ENCODE data around the gene ZNF607. TPM values are rescaled to one million over a fixed set of nuclear protein-coding genes. Genes with fewer than 3 reads are reported as not detected.

ZNF607 gene
- polyA plus RNA-seq, 3 donors: 0.41 to 0.49 TPM; not detected in 1

- Mint-ChIP-seq H3K4me3 (peak overlapping the region; percentile 93 to 94), H3K36me3 (peaks cover 2 to 3% of the 10 kb centered on the region in 2 donors), H3K27ac (peak overlapping the region in 1 of 7 donors; percentile 66), H3K9me3 (peaks cover 5 to 38% (median 32%) of the 10 kb centered on the region in 7 donors), H3K4me1 (peaks cover 14% of the 10 kb centered on the region), H3K27me3 (ENCODE audit: low read depth in 3 of 3) (peaks cover 2 to 4% (median 2%) of the 10 kb centered on the region in 3 donors)
- H3K36me3 ChIP-seq (replicated peaks in 1 of 2; ENCODE audit: control insufficient read depth in 1 of 2, insufficient read depth in 2 of 2, low read length in 2 of 2): no peaks in the 10 kb centered on the region
- peaks cover 5% of the 10 kb centered on the region for H3K79me2 ChIP-seq (ENCODE audit: insufficient read depth, low read length)
- peak overlapping the region; percentile 86 for H2AFZ ChIP-seq (ENCODE audit: insufficient read depth, low read depth, low read length, poor library complexity, severe bottlenecking)
- H3K4me3 ChIP-seq (replicated peaks in 1 of 3; ENCODE audit: low read depth in 2 of 3, low read length in 3 of 3): peak overlapping the region; percentile 65 to 92 (median 73)
- H3K27me3 ChIP-seq (ENCODE audit: control insufficient read depth in 2 of 2, insufficient read depth in 2 of 2, low read length in 2 of 2): no peaks in the 10 kb centered on the region
- peaks cover 8 to 15% of the 10 kb centered on the region in 2 donors for H3K4me1 ChIP-seq (ENCODE audit: control insufficient read depth in 1 of 2, insufficient read depth in 2 of 2, low read length in 2 of 2)
- DNase-seq: no peak
- H3K9ac ChIP-seq (ENCODE audit: insufficient read depth, low read length, poor library complexity, severe bottlenecking): peak overlapping the region; percentile 79
- H3K27ac ChIP-seq (ENCODE audit: low read depth in 1 of 2, low read length in 2 of 2): peak overlapping the region in 1 of 2 donors; percentile 45
- TF ChIP-seq CTCF (IDR thresholded peaks at IDR 0.05): peak; percentile 16
- H3K4me2 ChIP-seq (replicated peaks; ENCODE audit: extremely low read depth, low read length, poor library complexity, severe bottlenecking): peak overlapping the region; percentile 87
- no peaks in the 10 kb centered on the region for H4K20me1 ChIP-seq (ENCODE audit: insufficient read depth, low read length)
- peaks cover 8 to 14% of the 10 kb centered on the region in 2 donors for H3K9me3 ChIP-seq (replicated peaks in 1 of 2; ENCODE audit: control insufficient read depth in 1 of 2, insufficient read depth in 1 of 2, low read length in 2 of 2)
- intact Hi-C loops (cut with micrococcal nuclease): no loop called here
- WGBS (ENCODE audit: insufficient coverage): 0% methylated on average over 1 of the region's 8 CpGs
Measured at GRCh38 chr19:37719927-37720265, 335 bp upstream of the ZNF607 start.

- H3K4me3 ChIP-seq (replicated peaks in 1 of 3; ENCODE audit: low read depth in 2 of 3, low read length in 3 of 3): peak overlapping the region in 1 of 3 experiments; percentile 92
Measured at GRCh38 chr19:37718304-37718703, 1.3 kb downstream of the ZNF607 start.

More at GRCh38 chr19:37718304-37718703, 1.3 kb downstream of the ZNF607 start:
- peaks cover 5% of the 10 kb centered on the region for H3K79me2 ChIP-seq (ENCODE audit: insufficient read depth, low read length)
- H3K9me3 ChIP-seq (replicated peaks in 1 of 2; ENCODE audit: control insufficient read depth in 1 of 2, insufficient read depth in 1 of 2, low read length in 2 of 2): peaks cover 24 to 25% of the 10 kb centered on the region in 2 donors
- peaks cover 8 to 15% of the 10 kb centered on the region in 2 donors for H3K4me1 ChIP-seq (ENCODE audit: control insufficient read depth in 1 of 2, insufficient read depth in 2 of 2, low read length in 2 of 2)
- H3K27me3 Mint-ChIP-seq (ENCODE audit: low read depth in 3 of 3): peaks cover 2% of the 10 kb centered on the region in 3 donors
- no peak overlapping the region for H2AFZ ChIP-seq (ENCODE audit: insufficient read depth, low read depth, low read length, poor library complexity, severe bottlenecking)
- H3K36me3 ChIP-seq (replicated peaks in 1 of 2; ENCODE audit: control insufficient read depth in 1 of 2, insufficient read depth in 2 of 2, low read length in 2 of 2): no peaks in the 10 kb centered on the region
- H3K27ac ChIP-seq (ENCODE audit: low read depth in 1 of 2, low read length in 2 of 2): no peak overlapping the region
- peaks cover 2 to 5% of the 10 kb centered on the region in 2 donors for H3K36me3 Mint-ChIP-seq
- WGBS (ENCODE audit: insufficient coverage): 90% methylated on average over 5 of the region's 10 CpGs
- peaks cover 14% of the 10 kb centered on the region for H3K4me1 Mint-ChIP-seq
- H3K27me3 ChIP-seq (ENCODE audit: control insufficient read depth in 2 of 2, insufficient read depth in 2 of 2, low read length in 2 of 2): no peaks in the 10 kb centered on the region
- H3K9ac ChIP-seq (ENCODE audit: insufficient read depth, low read length, poor library complexity, severe bottlenecking): no peak overlapping the region
- H3K4me3 Mint-ChIP-seq: no peak overlapping the region
- no peak for TF ChIP-seq CTCF (IDR thresholded peaks at IDR 0.05)
- H4K20me1 ChIP-seq (ENCODE audit: insufficient read depth, low read length): no peaks in the 10 kb centered on the region
- H3K4me2 ChIP-seq (replicated peaks; ENCODE audit: extremely low read depth, low read length, poor library complexity, severe bottlenecking): peak overlapping the region; percentile 87
- H3K27ac Mint-ChIP-seq: no peak overlapping the region
- intact Hi-C loops (cut with micrococcal nuclease): no loop called here
- no peak for DNase-seq
- H3K9me3 Mint-ChIP-seq: peaks cover 8 to 45% (median 42%) of the 10 kb centered on the region in 7 donors
